K562 (cell line): Measurements from ENCODE around the gene MAPK4. TPM values are rescaled to one million over a fixed set of nuclear protein-coding genes. Genes with fewer than 3 reads are reported as not detected.

ENCODE experiments used
- ATAC-seq: fragments of 200-7000 bp; cut with Tn5 transposase; 3 replicates; pipeline ENCODE4 v1.9.1; 2020; ENCODE audit warnings: moderate library complexity
- BruUV-seq: library from RNA; stranded (reverse); fragments of 400-500 nt; replicated peaks from 2 replicates; lab custom pipeline; 2021; lab: Mats Ljungman, UMichigan
- CTCF ChIA-PET: fragments of 300-600 bp; formaldehyde crosslinking; extraction: SDS; loops from one replicate; lab custom pipeline; 2021; ENCODE audit warnings: low intra/inter-chr PET ratio; lab: Yijun Ruan, JAX
- POLR2A ChIA-PET: fragments of 300-600, 350-650 bp; sonication (Branson Sonifier 250); formaldehyde crosslinking; extraction: SDS; loops from one replicate; lab custom pipeline; 2021; ENCODE audit warnings: antibody characterized with exemption, inconsistent platforms; lab: Yijun Ruan, JAX
- DNase-seq, 4 experiments: peaks; one replicate each; pipeline versions ENCODE4 v3.0.0 to v3.0.0-alpha.2; 2011 to 2018; ENCODE audit warnings: low spot score in 3 of 4, mixed read lengths in 3 of 4; ENCODE audit errors: extremely low read depth in 1 of 4
- FAIRE-seq: peaks from 2 replicates; lab custom pipeline; 2011; peaks lifted over from hg19 to GRCh38; lab: Jason Lieb, UNC
- H2AFZ ChIP-seq: 2 replicates; pipeline ENCODE4 v1.6.0; 2011; ENCODE audit warnings: low read depth, low read length, control low read depth, inconsistent platforms
- H3K27ac ChIP-seq: fragments of 200-600 bp; 3 replicates; pipeline ENCODE4 v1.8.0; 2011; ENCODE audit warnings: low read depth, mild to moderate bottlenecking, control low read depth, inconsistent platforms, low read length, moderate library complexity, mixed read lengths; ENCODE audit errors: extremely low read depth
- H3K27me3 ChIP-seq, 2 experiments: fragments of 300-600 bp in 1 of 2; 2 replicates in 1 of 2; 3 replicates in 1 of 2; pipeline versions ENCODE4 v1.6.0 to v1.8.0; 2011; ENCODE audit warnings: inconsistent platforms in 2 of 2, low read length in 2 of 2, mild to moderate bottlenecking in 1 of 2, mixed read lengths in 1 of 2, moderate library complexity in 1 of 2; ENCODE audit not compliant: control insufficient read depth in 2 of 2, insufficient read depth in 2 of 2
- H3K36me3 ChIP-seq: fragments of 300-600 bp; 3 replicates; pipeline ENCODE4 v1.8.0; 2011; ENCODE audit warnings: mild to moderate bottlenecking, low read length, inconsistent platforms; ENCODE audit not compliant: control insufficient read depth, insufficient read depth
- H3K4me1 ChIP-seq, 2 experiments: fragments of 200-600 bp in 1 of 2; replicated peaks in 1 of 2; 2 replicates in 1 of 2; 3 replicates in 1 of 2; pipeline versions ENCODE4 v1.5.1 to v1.8.0; 2011; ENCODE audit warnings: inconsistent platforms in 2 of 2, low read length in 2 of 2, mild to moderate bottlenecking in 1 of 2, mixed read lengths in 1 of 2, moderate library complexity in 1 of 2; ENCODE audit not compliant: control insufficient read depth in 2 of 2, insufficient read depth in 2 of 2
- H3K4me2 ChIP-seq: 2 replicates; pipeline ENCODE4 v1.6.1; 2011; ENCODE audit warnings: low read length, control low read depth, inconsistent platforms, mixed read lengths; ENCODE audit not compliant: insufficient read depth
- H3K4me3 ChIP-seq: fragments of 200-600 bp; sonication (generic), shearing (Covaris generic); 2 replicates; pipeline ENCODE4 v1.5.1; 2016; ENCODE audit warnings: control low read depth, inconsistent platforms
- H3K79me2 ChIP-seq: fragments of 200-600 bp; 3 replicates; pipeline ENCODE4 v1.8.0; 2011; ENCODE audit warnings: low read length, inconsistent platforms; ENCODE audit not compliant: control insufficient read depth, insufficient read depth
- H3K9ac ChIP-seq, 2 experiments: 2 replicates each; pipeline versions ENCODE4 v1.6.0 to v1.6.1; 2011; ENCODE audit warnings: low read depth in 2 of 2, low read length in 2 of 2, control low read depth in 1 of 2, inconsistent platforms in 1 of 2, mild to moderate bottlenecking in 1 of 2, mixed read lengths in 1 of 2; ENCODE audit not compliant: insufficient read depth in 1 of 2
- H3K9me1 ChIP-seq: one replicate; pipeline ENCODE4 v1.6.0; 2011; ENCODE audit warnings: inconsistent platforms, mild to moderate bottlenecking, low read length, moderate library complexity; ENCODE audit not compliant: control insufficient read depth, insufficient read depth
- H3K9me3 ChIP-seq: replicated peaks from 2 replicates; pipeline ENCODE4 v1.5.1; 2011; ENCODE audit warnings: low read depth, low read length, inconsistent platforms; ENCODE audit not compliant: control insufficient read depth, insufficient read depth
- H4K20me1 ChIP-seq: replicated peaks from 2 replicates; pipeline ENCODE4 v1.6.1; 2011; ENCODE audit warnings: low read length, inconsistent platforms, mixed read lengths; ENCODE audit not compliant: control insufficient read depth, insufficient read depth
- KAT8 ChIP-seq: fragments of 450-650 bp; IDR thresholded peaks from 2 replicates; pipeline ENCODE4 v1.6.1; 2016; ENCODE audit warnings: low read depth, mild to moderate bottlenecking
- MEF2A ChIP-seq: IDR thresholded peaks from 2 replicates; pipeline ENCODE4 v1.6.1; 2011; ENCODE audit warnings: low read depth, mild to moderate bottlenecking, low read length, moderate library complexity; ENCODE audit not compliant: control insufficient read depth
- REST ChIP-seq, 2 experiments: fragments of 450-650 bp; formaldehyde crosslinking in 1 of 2; IDR thresholded peaks; 2 replicates each; pipeline versions ENCODE4 v1.4.0 to v1.6.1; 2014 to 2020; ENCODE audit warnings: mild to moderate bottlenecking in 2 of 2, borderline replicate concordance in 1 of 2, low read depth in 1 of 2
- TARDBP ChIP-seq: fragments of 450-650 bp; IDR thresholded peaks from 2 replicates; pipeline ENCODE4 v1.6.1; 2016
- TEAD4 ChIP-seq, 2 experiments: sonication (generic) in 1 of 2; formaldehyde crosslinking in 1 of 2; IDR thresholded peaks; 2 replicates each; pipeline versions ENCODE4 v1.6.1 to v1.8.0; 2012 to 2022; ENCODE audit warnings: borderline replicate concordance in 1 of 2, inconsistent platforms in 1 of 2, low read length in 1 of 2, mild to moderate bottlenecking in 1 of 2, missing genetic modification reagents in 1 of 2
- ZNF134 ChIP-seq: fragments of 250-450 bp; sonication (Bioruptor Pico); conservative IDR thresholded peaks from 2 replicates; pipeline ENCODE4 v1.4.0; 2020
- WGBS: fragments of 100-300 bp; shearing (Covaris generic); methylation state at CpG from one replicate; pipeline ENCODE4 v1.1.6; 2016; ENCODE audit warnings: low coverage, mixed read lengths; ENCODE audit not compliant: insufficient coverage; ENCODE audit errors: missing lambda C conversion rate; 5-methylcytosine and 5-hydroxymethylcytosine counted together
- in situ Hi-C: fragments of 300-500 bp; cut with MboI; formaldehyde crosslinking; loops from 4 replicates; pipeline ENCODE4 v1.15.0; 2018; ENCODE audit warnings: inconsistent platforms, mixed read lengths
- intact Hi-C: fragments of 100-400 bp; cut with micrococcal nuclease; formaldehyde crosslinking; loops from 2 replicates; pipeline ENCODE4 v1.14.2; 2022
- polyA plus RNA-seq, 8 experiments: library from polyadenylated mRNA; depleted of rRNA in 4 of 8; stranded (reverse) in 5 of 8; unstranded in 3 of 8; fragments of >200 nt; fragmentation: Nextera tagmentation in 2 of 8; fragmentation: Illumina TruSeq in 1 of 8; extraction: Ambion mirVana in 2 of 8; extraction: Trizol in 1 of 8; gene quantifications; 2 replicates each; pipeline versions ENCODE4 v1.2.1 to v1.2.3, GENCODE V29; 2011 to 2014; ENCODE audit warnings: inconsistent platforms in 1 of 8, missing spikeins in 1 of 8
- total RNA-seq, 7 experiments: library from RNA; depleted of rRNA in 6 of 7; stranded (reverse); fragments of >200 nt in 6 of 7; fragmentation: Illumina TruSeq in 2 of 7; extraction: Trizol in 2 of 7; gene quantifications; 2 replicates each; pipeline versions ENCODE4 v1.2.1 to v1.2.3, GENCODE V29; 2011 to 2021; ENCODE audit warnings: low replicate concordance in 1 of 7

Gene MAPK4
- total and polyA plus RNA-seq, 9 of the 15 experiments (the other 6 are each of a cell fraction or from before 2014, with no cell fraction given), result not detected

DNA sequence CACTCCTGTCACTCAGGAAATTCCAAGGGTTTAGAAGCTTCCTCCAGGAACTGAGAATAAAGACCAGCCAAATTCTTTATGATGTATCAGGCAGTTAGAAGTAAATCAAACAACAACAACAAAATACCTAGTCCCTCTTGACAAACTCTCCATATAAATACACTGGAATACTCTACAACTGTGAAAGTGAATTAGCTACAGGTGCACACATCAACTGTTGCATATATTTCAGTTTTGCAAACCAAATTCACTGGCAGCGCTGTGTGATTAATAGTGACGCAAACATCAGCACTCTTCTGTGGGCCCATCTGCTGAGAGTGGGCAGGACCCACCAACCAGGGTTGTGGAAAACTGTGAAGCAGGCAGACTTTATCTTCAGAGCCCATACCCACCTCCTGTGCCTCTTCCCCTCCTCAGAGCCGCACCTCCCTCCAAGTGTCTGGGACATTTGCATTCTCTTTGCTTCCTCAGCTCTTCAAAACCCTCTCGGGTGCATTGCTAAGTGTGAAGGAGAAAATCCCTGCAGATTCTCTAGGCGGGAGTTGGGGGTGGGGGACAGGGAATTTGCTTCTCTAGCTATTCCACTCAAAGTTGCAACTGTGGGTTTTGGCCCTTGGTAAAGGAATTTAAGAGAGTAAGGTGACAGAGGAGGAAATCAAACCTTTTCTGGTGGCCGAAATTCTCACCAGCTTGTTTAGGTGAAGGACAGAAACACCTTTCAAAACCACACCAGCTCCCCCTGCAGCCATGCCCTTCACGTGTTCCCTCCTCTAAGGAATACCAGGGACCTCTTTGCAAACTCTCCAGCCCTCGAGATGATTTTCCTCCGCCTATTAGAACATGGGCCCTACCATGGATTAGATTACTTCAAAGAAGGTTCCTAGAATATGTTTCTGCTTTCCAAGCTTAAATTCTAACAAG is 140.6 kb downstream of the MAPK4 start:
- Histone ChIP-seq H3K36me3 (no peaks in the 10 kb centered on the region), H2AFZ (no peak overlapping the region), H3K9me3 (no peaks in the 10 kb centered on the region)
- no peak for FAIRE-seq
- no peak for DNase-seq
- intact Hi-C loops, result no loop called here
- WGBS, result 0% methylated on average over 8 of the region's 9 CpGs
- BruUV-seq, result no TSS peak
- TF ChIP-seq REST (IDR thresholded peaks at IDR 0.05; ENCODE audit: borderline replicate concordance) (no peak), REST (CRISPR knock-in tag; IDR thresholded peaks at IDR 0.05; ENCODE audit: low read depth) (no peak), TEAD4 (IDR thresholded peaks at IDR 0.05; ENCODE audit: low read length) (no peak), TEAD4 (CRISPR knock-in tag; IDR thresholded peaks at IDR 0.05; ENCODE audit: borderline replicate concordance) (no peak), KAT8 (no peak), ZNF134 (CRISPR knock-in tag) (no peak), TARDBP (no peak), MEF2A (no peak)
- TF ChIP-seq, all 486 proteins: peak for 0
- H3K9me1 ChIP-seq, result no peaks in the 10 kb centered on the region
- POLR2A ChIA-PET, result no interaction called here
- no peak overlapping the region for H3K4me3 ChIP-seq
- H4K20me1 ChIP-seq, result no peaks in the 10 kb centered on the region
- in situ Hi-C loops, result no loop called here
- no peak overlapping the region for H3K4me2 ChIP-seq
- peaks cover 0 to 7% of the 10 kb centered on the region in 2 experiments; a peak in 2 of 5 replicates for H3K27me3 ChIP-seq
- no peak overlapping the region for H3K27ac ChIP-seq
- CTCF ChIA-PET, result no interaction called here
- no peaks in the 10 kb centered on the region for H3K4me1 ChIP-seq
- no peaks in the 10 kb centered on the region for H3K79me2 ChIP-seq
- no peak for ATAC-seq
- H3K9ac ChIP-seq, result no peak overlapping the region
